ENCODE results near the gene CS.

DNA sequence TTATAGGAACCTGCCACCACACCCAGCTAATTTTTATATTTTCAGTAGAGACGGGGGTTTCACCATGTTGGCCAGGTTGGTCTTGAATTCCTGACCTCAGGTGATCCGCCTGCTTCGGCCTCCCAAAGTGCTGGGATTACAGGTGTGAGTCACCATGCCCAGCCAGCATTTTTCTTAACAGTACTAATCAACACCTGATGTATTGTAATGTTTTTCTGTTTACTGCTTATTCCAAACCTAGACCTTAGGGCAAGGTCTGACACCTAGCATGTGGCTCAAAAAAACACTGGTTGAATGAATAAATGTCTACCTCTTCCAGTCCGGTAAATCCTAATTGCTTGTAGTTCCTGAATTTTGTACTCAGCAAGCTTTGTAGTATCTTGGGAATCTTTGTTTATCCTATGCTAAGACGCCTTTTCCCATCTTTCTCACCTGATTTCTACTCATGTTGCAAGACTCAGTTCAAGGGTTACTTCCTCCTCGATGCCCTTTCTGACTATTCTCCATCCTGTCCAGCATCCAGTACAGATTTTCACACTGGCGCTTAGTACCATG lies 30.9 kb upstream of the CS start:
- TF ChIP-seq POLR2A (IDR thresholded peaks at IDR 0.05) = no peak
- TF ChIP-seq, protein P1, sequence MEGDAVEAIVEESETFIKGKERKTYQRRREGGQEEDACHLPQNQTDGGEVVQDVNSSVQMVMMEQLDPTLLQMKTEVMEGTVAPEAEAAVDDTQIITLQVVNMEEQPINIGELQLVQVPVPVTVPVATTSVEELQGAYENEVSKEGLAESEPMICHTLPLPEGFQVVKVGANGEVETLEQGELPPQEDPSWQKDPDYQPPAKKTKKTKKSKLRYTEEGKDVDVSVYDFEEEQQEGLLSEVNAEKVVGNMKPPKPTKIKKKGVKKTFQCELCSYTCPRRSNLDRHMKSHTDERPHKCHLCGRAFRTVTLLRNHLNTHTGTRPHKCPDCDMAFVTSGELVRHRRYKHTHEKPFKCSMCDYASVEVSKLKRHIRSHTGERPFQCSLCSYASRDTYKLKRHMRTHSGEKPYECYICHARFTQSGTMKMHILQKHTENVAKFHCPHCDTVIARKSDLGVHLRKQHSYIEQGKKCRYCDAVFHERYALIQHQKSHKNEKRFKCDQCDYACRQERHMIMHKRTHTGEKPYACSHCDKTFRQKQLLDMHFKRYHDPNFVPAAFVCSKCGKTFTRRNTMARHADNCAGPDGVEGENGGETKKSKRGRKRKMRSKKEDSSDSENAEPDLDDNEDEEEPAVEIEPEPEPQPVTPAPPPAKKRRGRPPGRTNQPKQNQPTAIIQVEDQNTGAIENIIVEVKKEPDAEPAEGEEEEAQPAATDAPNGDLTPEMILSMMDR (IDR thresholded peaks at IDR 0.05) = no peak
- TF ChIP-seq EP300 (IDR thresholded peaks at IDR 0.05) = no peak
